Measurements from ENCODE around the gene CERS3. TPM values are rescaled to one million over a fixed set of nuclear protein-coding genes. Genes with fewer than 3 reads are reported as not detected.

Gene CERS3
- polyA plus RNA-seq, 1 donor = 1.5 TPM

GRCh38 chr15:100383302-100384107, 145.2 kb downstream of the CERS3 start:
- no peak for DNase-seq (ENCODE audit: low read depth)

GRCh38 chr15:100373942-100374341, 154.8 kb downstream of the CERS3 start:
- no peak for DNase-seq (ENCODE audit: low read depth)

- no peak for DNase-seq (ENCODE audit: low read depth)
Observed at GRCh38 chr15:100373120-100373896, 155.4 kb downstream of the CERS3 start.

GRCh38 chr15:100372739-100373119, 156.0 kb downstream of the CERS3 start:
- DNase-seq (ENCODE audit: low read depth) = no peak

GRCh38 chr15:100355342-100355741, 173.4 kb downstream of the CERS3 start:
- no peak for DNase-seq (ENCODE audit: low read depth)

GRCh38 chr15:100353449-100353848, 175.3 kb downstream of the CERS3 start:
- DNase-seq (ENCODE audit: low read depth) = no peak

- no peak for DNase-seq (ENCODE audit: low read depth)
Observed at GRCh38 chr15:100350434-100351226, 178.1 kb downstream of the CERS3 start.

Other genes starting within 250 kb of the CERS3 start
- 4.0 TPM for gene ADAMTS17, start 187.0 kb downstream of the CERS3 start, polyA plus RNA-seq (ENCODE audit: insufficient read length)
- 14.6 TPM for gene LINS1, start 73.2 kb upstream of the CERS3 start, polyA plus RNA-seq (ENCODE audit: insufficient read length)
- 8.1 TPM for gene ASB7, start 73.6 kb upstream of the CERS3 start, polyA plus RNA-seq (ENCODE audit: insufficient read length)